ENCODE data around the gene ITPK1. TPM values are rescaled to one million over a fixed set of nuclear protein-coding genes. Genes with fewer than 3 reads are reported as not detected.

The ITPK1 gene
- total RNA-seq, 1 donor from 2014 or later = 25.3 TPM

DNA sequence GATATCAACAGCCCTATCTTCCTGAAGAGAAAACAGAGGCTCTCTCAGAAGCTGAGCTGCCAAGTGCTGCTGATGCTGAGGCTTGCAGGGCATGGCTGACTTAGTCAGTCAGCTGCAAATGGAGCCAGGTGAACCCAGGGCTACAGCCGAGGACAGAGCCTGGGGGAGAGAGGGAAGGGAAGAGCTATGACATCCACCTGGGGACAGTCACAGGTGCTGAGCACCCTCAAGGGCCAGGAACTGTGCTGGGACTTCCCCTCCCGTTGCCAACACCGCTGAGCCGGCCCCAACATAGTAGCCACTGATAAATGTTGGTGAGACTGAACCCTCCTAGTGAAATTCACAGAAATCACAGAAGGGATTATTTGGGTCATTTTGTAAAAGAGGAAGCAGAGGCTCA is 199.5 kb downstream of the ITPK1 start:
- FAIRE-seq = no peak
- DNase-seq (ENCODE audit: low spot score in 2 of 2) = no peak

DNA sequence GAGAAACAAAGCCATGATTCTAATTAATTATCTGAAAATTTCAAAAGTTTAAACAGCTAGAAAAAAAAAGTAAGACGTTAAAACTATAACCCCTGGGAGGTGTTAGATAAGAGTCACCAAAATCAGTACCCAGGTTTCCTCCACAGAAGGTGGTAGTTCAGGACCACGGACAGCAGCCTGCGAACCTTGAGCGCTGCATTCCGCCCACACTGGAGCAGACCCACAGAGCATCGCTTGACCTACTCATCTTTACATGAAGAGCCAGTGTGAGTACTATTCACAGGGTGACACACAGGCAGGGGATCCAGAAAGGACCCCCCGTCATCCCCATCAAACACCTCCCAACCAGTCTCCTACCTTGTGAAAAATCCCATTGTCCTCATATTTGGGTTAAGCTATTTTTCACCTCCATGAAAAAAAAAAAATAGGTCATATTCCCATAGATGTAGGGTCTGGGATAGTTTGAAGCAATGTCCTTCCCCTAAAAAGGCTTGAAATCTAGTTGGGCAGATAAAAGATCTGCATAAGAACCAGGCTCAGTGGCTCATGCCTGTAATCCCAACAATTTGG is 201.6 kb downstream of the ITPK1 start:
- no peak for DNase-seq (ENCODE audit: low spot score in 2 of 2)
- FAIRE-seq = no peak

DNA sequence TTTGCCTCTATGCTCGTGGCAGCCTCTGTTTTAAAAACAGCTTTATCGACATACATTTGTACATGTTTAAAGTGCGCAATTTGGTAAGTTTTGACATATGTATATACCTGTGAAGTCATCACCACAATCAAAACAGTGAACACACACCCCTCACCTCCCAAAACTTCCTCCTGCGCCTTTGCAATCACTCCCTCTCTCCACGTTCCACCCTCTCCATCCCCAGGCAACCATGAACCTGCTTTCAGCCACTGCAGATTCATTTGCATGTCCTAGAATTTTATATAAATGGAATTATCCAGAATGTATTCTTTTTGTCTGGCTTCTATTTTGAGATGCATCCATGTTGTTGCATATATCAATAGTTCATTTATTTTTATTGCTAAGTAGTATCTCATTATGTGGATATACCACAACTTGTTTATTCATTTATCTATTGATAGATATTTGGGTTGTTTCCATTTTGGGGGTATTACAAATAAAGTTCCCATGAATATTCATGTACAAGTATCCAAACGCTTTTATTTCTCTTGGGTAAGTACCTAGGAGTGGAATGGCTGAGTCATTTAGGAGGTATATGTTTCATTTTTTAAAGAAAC is 208.3 kb downstream of the ITPK1 start:
- no peak for FAIRE-seq
- DNase-seq (ENCODE audit: low spot score in 2 of 2) = no peak

DNA sequence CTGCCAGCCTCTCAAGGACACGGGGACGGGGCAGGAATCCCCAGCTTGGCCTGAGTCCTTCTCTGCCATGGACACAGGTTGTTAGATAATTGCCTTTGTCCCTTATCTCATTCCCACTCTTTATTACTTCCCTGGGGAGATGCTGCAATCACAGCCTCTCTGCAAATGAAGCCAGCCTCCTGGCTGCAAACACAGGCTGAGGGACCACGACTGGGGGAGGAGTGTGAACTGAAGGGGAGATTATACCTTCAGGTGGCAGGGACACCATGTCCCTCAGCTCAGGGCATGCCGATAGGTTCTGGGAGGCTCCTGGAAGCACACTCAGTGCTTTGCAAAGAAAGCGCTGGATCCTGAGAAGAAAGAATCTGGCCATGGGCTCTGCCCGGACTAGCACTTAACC is 208.9 kb downstream of the ITPK1 start:
- FAIRE-seq (no peak), DNase-seq (ENCODE audit: low spot score in 2 of 2) (no peak)

DNA sequence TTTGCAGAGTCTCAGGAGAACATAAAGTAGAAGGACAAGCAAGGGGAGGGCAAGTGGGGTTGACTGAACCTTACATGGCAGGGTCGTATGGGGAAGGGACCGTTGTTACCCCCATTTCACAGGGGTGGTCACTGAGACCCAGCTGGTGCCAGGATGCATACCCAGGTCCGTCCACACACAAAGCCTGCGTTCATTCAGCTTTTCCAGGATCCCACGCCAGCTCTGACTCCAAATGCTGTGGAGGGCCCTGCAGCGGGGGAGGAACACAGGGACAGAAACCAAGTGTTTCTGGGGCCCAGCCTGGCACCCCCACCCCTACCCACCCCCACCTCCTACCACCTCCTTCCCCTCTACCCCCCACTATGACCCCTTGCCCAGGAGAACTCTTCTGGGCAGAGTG is 209.3 kb downstream of the ITPK1 start:
- no peak for DNase-seq (ENCODE audit: low spot score in 2 of 2)

DNA sequence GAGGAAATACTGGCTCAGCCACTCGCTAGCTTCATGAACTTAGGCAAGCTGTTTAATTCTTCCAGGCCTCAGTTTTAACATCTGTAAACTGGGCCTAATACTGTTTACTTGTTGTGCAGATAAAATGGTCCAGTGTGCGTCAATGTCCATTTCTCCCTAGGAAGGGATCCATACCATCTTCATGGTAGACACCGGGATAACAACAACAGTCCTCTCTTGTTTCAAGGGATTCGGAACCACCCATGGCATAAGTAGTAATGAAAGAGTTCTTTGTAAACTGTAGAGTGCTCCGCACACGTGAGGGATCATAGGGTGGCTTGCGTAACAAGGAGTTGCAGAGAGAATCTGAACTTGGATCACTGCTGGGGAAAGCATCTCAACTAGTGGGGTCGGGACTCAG is 210.1 kb downstream of the ITPK1 start:
- DNase-seq (ENCODE audit: low spot score in 2 of 2) = no peak
- no peak for FAIRE-seq

More for the DNA sequence above, 209.3 kb downstream of the ITPK1 start:
- no peak for FAIRE-seq

DNA sequence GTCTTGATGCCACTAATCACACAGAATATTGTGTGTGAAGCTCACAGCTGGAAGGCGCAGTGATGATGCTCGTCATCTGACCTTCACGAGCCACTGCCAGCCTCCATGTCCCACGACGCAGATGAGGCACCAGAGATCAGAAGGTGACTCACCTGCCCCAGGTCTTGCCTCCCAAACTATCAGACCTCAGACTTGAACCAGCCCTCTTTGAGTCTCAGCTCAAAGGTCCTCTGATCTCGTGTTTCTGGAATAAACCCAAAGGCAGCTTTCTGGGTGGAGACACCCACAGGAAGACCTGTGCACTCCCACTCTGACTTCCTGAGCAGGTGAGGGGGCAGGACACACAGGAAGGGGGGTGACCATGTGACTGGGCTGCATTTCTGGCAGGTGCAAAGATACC is 212.4 kb downstream of the ITPK1 start:
- FAIRE-seq = no peak
- no peak for DNase-seq (ENCODE audit: low spot score in 2 of 2)

DNA sequence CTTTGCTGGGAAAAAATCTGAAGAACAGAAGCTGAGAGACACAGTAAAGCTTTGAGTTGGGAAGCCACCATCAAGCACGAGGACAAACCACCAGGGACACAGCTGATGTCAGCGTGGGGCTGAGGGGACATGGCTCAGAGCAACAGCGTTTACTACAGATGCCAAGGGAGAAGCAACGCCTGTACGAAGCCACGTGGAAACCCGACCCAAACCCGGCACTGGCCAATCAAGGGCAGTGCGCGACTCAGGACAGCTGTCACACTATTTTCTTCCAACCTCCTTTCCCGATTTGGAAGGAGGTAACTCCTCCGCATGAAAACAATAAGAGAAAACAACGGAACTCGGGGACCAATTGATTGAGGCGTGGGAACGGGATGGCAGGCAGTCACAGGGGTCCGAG is 213.0 kb downstream of the ITPK1 start:
- DNase-seq (ENCODE audit: low spot score in 2 of 2) (no peak), FAIRE-seq (no peak)

DNA sequence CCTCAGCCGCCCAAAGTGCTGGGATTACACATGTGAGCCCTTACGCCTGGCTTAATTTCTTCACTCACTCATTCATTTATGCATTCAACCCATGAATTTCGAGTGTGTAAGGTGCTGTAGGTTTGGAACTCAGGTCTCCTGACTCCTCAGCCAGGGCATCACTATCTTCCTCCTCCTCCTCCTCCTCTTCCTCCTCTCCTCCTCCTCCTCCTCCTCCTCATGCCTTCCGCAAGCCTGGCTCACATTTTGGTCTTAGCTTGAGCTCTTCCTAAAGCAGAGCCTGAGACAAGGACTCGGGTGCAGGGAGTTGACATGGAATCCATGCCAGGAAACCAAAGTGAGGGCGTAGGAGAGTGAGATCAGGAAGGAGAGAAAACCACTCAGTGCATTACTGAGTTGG is 213.5 kb downstream of the ITPK1 start:
- DNase-seq (ENCODE audit: low spot score in 2 of 2) = no peak
- no peak for FAIRE-seq

DNA sequence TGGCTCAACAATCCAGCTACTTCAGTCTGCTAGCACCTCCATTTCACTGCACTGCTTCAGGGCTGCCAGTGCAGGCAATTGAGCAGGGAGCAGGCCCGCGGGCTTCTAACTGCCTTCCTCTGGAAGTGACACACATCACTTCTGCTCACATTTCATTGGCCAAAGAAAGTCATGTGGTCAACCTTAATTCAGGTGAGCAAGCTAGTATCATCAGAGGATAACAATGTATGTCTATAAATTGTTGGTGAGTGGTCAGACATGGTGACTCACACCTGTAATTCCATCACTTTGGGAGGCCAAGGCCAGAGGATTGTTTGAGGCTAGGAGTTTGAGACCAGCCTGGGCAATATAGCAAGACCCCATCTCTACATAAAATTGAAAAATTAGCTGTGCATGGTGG is 215.1 kb downstream of the ITPK1 start:
- no peak for DNase-seq (ENCODE audit: low spot score in 2 of 2)
- no peak for FAIRE-seq

DNA sequence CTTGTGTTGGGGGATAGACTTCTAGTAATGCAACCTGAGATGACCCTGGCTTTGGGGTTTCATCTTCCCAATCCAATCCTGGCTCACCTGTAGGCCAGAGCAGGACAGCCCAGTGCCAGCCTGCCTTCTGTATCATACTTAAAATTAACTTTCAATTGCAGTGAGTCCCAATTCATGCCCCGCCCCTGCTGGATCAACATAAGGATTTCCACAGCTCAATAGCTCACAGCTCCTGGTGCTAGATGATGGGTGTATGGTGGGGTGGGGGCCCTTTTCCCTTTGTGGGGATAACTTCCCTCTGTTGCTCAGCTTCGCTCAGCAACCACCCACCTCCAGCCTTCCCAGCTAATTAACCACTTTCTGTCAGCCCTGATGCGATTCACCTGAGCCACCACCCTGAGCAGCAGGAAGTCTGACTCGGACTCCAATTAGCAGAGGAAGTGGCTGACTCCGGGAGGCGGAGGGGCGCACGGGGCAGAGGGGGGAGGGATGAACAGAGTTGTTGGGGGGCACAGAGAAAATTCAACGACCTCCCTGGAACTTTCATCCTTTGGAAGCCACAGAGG is 217.1 kb downstream of the ITPK1 start:
- FAIRE-seq = no peak
- no peak for DNase-seq (ENCODE audit: low spot score in 2 of 2)

DNA sequence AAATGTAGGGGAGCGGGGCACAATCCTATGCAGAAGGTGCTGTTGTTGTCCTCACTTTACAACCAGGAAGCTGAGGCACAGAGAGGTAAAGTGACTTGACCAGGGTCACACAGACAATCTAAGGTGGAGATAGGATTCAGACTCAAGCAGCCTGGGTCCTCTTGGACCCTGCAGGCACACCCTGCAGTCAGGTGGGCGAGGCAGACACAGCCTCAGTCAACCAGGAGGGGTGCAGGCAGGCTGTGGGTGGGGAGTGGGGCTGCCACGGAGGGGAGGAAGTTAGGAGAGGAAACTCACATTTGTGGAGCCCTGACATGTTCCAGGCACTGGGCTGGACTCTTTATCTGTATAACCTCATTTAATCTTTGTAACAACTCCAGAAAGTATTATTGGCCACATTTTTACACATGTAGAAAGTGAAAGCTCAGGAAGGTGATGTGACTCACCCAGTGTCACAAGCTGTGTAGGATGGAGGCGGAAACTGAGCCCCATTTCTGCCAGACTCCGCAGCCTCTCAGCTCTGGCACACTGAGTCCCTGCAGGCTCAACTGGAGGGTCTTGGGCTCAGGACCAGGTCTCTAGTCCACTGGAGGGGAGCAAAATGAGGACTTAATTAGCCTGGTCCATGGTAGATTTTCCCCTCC is 217.7 kb downstream of the ITPK1 start:
- DNase-seq (ENCODE audit: low spot score in 2 of 2) (no peak), FAIRE-seq (no peak)

DNA sequence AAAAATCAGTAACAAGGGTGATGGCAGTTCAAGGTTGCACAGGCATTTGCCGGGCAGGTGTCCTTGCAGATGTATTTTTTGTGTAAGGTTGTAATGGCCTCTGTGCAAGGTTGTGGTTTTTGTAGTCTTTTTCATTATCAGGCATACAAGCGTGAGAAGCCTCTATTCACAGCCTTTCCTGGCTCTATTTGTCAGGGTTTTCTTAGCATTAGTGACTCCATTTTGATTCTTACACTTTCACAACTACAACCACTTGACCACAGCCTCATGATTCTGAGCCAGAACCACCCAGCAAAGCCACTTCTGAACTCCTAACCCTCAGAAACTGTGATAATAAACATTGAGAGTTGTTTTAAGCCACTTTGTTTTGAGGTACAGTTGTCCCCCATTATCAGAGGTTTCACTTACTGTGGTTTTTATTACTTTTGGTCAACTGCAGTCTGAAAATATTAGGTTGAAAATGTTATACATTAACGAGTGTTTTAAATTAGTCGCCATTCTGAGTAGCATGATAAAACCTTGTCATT is 220.3 kb downstream of the ITPK1 start:
- no peak for DNase-seq (ENCODE audit: low spot score in 2 of 2)
- no peak for FAIRE-seq

DNA sequence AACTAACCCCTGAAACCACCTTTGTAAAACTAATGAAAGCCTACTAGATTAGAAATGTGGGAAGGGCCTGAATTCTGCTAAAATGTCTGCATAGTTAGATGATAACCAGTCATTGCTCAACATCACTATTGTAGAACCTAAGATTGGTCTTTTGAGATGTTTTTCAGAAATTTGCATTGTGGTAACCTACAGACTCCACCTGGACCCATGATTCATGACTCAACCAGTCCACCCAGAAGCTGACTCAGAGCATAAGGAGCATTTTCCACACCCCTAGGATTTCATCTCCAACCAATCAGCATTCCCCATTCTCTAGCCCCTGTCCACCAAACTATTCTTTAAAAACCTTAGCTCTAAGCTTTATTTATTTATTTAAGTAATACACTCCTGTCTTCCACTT is 223.1 kb downstream of the ITPK1 start:
- no peak for FAIRE-seq
- no peak for DNase-seq (ENCODE audit: low spot score in 2 of 2)

DNA sequence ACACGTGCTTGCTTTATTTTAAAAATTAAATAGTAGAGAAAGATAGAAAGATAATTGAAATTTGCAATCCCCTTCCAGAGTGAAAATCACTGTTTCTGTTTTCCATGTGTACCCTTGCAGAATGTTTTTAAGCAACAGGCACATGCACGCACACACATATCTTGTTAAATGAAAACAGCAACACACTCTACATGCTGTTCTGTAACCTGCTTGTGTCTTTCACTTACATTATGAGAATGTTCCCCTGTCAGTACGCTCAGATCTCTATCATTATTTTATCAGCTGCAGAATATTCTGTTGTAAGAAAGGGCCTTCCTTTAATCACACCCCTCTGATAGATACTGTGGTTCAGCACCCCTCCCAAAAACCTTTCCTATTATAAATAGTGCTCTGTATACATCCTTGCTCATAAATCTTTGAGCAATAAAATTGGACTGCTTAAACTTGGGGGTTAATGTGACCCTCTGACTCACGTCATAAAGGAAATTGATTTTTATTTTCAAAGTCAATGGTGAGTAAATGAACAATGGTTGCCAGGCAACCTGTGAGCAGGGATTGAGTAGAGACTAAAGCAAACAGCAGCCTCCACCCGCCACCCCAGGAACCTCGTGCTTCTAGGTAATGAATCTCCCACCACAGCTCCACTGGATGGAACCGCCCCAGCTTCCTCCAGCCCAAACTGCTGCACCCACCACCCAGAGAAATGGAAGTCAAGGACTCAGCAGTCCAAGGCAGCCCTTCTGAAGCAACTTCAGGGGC is 224.7 kb downstream of the ITPK1 start:
- FAIRE-seq (no peak), DNase-seq (ENCODE audit: low spot score in 2 of 2) (no peak)

DNA sequence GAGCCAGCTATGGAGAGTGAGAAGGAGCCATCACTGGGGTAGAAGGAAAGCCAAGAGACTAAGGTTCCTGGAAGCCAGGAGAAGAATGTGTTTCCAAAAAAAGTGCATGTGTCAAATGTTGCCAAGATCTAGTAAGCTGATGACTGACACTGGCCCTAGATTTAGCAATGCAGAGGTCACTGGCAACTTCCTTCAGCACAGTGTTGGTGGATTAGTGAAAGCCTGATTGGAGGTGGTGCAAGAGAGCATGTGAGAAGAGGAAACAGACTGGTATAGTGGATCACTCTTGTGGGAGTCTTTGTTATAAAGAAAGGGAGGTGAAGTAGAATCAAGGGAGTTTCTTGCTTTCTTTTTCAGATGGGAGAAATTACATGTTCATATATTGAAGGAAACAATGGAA is 226.8 kb downstream of the ITPK1 start:
- FAIRE-seq = no peak

DNA sequence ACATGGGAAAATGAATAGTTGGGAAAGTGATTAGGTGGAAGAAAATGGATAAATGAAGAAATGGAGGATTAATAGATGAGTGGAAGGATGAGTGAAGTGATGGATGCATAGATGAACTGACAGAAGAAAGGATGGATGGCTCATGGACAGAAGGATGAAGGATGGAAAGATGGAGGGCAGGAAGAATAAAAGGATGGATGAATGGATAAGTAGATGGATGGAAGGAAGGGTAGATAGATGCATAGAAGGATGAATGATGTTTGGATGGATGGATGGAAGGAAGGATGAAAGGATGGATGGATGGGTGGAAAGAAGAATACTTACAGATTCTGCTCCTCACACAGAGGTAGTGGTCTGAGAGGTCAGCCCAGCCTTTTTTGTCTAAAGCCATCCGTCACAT is 228.6 kb downstream of the ITPK1 start:
- FAIRE-seq (no peak), DNase-seq (ENCODE audit: low spot score in 2 of 2) (no peak)

More for the DNA sequence above, 226.8 kb downstream of the ITPK1 start:
- no peak for DNase-seq (ENCODE audit: low spot score in 2 of 2)

Data from frontal cortex (tissue), 4 donors.